ENCODE data around the gene TM4SF1. TPM values are rescaled to one million over a fixed set of nuclear protein-coding genes. Genes with fewer than 3 reads are reported as not detected.
"Not testable (repeated sequence)": the region's sequence is repeated elsewhere in the genome, so short reads cannot be mapped to it uniquely, and the experiment has no call there.

The TM4SF1 gene
- total RNA-seq, 2 donors from 2014 or later, result 106 to 219 TPM

DNA sequence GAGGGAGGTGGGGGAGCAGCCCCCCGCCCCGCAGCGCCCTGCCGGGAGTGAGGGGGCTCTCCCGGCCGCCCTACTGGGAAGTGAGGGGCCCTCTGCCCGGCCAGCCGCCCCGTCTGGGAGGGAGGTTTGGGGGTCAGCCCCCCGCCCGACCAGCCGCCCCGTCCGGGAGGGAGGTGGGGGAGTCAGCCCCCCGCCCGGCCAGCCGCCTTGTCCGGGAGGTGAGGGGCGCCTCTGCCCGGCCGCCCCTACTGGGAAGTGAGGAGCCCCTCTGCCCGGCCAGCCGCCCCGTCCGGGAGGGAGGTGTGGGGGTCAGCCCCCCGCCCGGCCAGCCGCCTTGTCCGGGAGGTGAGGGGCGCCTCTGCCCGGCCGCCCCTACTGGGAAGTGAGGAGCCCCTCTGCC is 2.8 kb upstream of the TM4SF1 start:
- intact Hi-C loops (cut with DNase I); DNase-seq (ENCODE audit: low spot score): not testable (repeated sequence)

GRCh38 chr3:149378478-149379309 is 1.2 kb upstream of the TM4SF1 start:
- no peak for DNase-seq (ENCODE audit: low spot score)
- intact Hi-C loops (cut with DNase I), result no loop called here

- no peak for DNase-seq (ENCODE audit: low spot score)
- intact Hi-C loops (cut with DNase I), result no loop called here
Observed at GRCh38 chr3:149376718-149377407, 586 bp downstream of the TM4SF1 start.

- intact Hi-C loops (cut with DNase I), result no loop called here
- no peak for DNase-seq (ENCODE audit: low spot score)
Observed at GRCh38 chr3:149375501-149376196, 1.8 kb downstream of the TM4SF1 start.

DNA sequence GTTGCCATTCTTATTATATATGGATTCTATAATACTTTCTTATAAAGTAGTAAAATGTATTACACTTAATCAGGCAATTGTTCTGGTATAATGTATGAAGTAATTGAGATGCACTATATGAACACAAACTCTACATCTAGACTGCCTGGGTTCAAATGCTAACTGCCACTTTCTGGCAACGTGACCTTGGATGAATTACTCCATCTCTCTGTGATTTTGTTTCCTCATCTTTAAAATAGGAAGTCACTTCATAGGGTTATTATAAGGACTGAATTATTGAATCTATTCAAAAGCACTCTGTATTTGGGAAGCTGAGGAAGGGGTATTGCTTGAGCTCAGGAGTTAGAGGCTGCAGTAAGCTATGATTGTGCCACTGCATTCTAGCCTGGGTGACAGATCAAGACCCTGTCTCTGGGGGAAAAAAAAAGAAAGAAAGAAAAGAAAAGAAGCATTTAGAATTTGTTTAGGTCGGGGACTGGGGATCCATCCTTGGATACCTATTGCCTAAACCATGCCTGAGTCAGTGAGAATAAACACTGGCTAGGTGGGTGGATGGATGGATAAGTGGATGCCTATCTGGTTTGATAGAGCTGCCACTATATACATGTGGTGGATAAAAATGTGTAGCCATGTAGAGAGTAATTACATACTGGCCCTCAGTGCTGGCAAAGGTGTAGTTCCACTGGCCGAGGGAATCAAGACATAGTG is 2.5 kb downstream of the TM4SF1 start:
- intact Hi-C loops (cut with DNase I), result no loop called here

GRCh38 chr3:149374391-149374790 is 3.1 kb downstream of the TM4SF1 start:
- intact Hi-C loops (cut with DNase I), result no loop called here
- DNase-seq (ENCODE audit: low spot score), result no peak

More for the DNA sequence above, 2.5 kb downstream of the TM4SF1 start:
- DNase-seq (ENCODE audit: low spot score), result no peak

- DNase-seq (ENCODE audit: low spot score), result no peak
- intact Hi-C loops (cut with DNase I), result no loop called here
Observed at GRCh38 chr3:149373235-149374125, 4.0 kb downstream of the TM4SF1 start.

- DNase-seq (ENCODE audit: low spot score), result no peak
- intact Hi-C loops (cut with DNase I), result no loop called here
Observed at GRCh38 chr3:149371723-149372114, 5.7 kb downstream of the TM4SF1 start.

DNA sequence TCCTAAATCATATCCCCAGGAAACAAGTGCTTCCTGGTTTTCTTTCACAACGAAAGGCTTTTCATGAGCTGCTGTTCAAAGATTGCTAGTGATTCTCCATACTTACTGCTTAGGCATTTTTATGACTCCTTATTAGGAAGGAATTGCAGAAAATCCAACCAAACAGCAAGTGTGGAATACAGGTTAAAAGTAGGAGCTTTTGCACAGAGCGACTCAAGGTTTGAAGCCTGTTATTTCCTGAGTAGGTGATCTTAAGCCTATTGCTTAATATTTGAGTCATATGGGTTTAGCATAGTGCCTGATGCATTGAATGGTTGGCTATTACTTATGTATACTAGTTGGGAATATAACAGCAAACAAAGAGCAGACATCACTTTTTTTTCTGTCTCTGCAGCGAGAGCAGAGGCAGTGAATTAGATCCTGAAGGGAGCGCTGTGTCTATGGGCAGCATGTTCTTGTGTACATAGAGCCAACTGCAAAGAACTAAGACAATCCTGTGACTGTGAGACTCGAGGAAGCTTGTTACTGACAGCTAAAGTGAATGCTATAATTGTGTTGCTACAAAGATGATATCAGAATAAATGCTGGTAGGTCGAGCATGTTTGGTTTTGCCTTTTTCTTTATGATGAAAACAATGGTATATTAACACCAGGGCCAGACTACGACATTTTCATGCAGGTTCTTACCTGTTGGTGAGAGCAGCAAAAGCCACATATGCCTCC is 6.3 kb downstream of the TM4SF1 start:
- intact Hi-C loops (cut with DNase I), result no loop called here
- no peak for DNase-seq (ENCODE audit: low spot score)

DNA sequence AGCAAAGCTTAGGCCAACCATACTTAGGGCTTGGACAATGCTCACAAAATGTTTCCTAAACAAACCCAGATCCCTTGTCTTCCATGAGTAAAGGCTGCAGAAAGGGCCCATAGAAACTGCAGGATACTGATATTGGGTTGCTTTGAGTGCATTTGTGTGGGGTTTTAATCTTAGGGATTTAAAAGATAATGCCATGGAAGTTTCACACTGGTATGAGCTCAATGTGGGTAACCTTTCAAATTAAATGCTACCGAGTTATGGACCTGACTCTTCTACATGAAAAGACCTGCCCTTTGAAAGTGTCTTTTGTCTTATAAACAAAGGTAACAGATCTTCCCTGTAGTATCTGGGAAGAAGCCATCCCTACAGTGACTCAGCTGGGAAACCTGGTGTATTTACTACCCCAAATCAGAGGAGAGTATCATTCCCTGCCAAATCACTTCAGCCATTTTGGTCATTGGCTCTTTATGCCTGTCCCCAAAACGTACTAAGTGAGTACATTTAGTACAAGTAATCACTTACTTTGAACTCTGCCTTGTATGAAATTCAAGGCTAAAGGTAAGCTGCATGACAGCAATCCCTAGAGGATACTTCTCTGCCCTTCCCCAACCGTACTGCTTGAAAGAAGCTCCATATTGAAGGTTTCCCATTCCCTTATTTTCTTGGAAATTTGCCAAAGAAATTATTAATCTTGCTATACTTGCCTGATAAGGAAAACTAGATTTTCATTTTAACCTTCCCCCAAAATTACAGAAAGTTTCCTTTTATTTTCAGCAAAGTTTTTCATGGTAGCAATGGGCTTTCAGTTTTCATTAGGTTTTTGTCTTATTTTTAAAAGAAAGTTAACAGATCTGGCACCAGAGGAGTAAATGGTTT is 7.2 kb downstream of the TM4SF1 start:
- intact Hi-C loops (cut with DNase I), result no loop called here
- no peak for DNase-seq (ENCODE audit: low spot score)

- DNase-seq (ENCODE audit: low spot score), result no peak
- intact Hi-C loops (cut with DNase I), result no loop called here
Observed at GRCh38 chr3:149368674-149369497, 8.6 kb downstream of the TM4SF1 start.

- no peak for DNase-seq (ENCODE audit: low spot score)
- intact Hi-C loops (cut with DNase I), result no loop called here
Observed at GRCh38 chr3:149368201-149368673, 9.2 kb downstream of the TM4SF1 start.

GRCh38 chr3:149366941-149367840 is 10.3 kb downstream of the TM4SF1 start:
- intact Hi-C loops (cut with DNase I), result no loop called here
- DNase-seq (ENCODE audit: low spot score), result no peak

GRCh38 chr3:149366031-149366430 is 11.4 kb downstream of the TM4SF1 start:
- intact Hi-C loops (cut with DNase I), result no loop called here
- no peak for DNase-seq (ENCODE audit: low spot score)

GRCh38 chr3:149364624-149365023 is 12.8 kb downstream of the TM4SF1 start:
- no peak for DNase-seq (ENCODE audit: low spot score)
- intact Hi-C loops (cut with DNase I), result no loop called here
